ENCODE data around the gene CADM2.
A peak's percentile ranks its signal among the peaks of the same experiment; 100 is the strongest.

- TF ChIP-seq CTCF (IDR thresholded peaks at IDR 0.05) = peak; percentile 31 to 68 (median 34)
- TF ChIP-seq POLR2A (IDR thresholded peaks at IDR 0.05) = no peak
- no peak for TF ChIP-seq EP300 (IDR thresholded peaks at IDR 0.05)
These were observed 608.4 kb downstream of the CADM2 start for GRCh38 chr3:85567071-85567676.
